LNCaP clone FGC (cell line): ENCODE results near the gene CPA4.

Source experiments
- DNase-seq: peaks from one replicate; pipeline ENCODE4 v3.0.0-alpha.2; 2011; ENCODE audit warnings: low read depth
- H3K4me3 ChIP-seq: 2 replicates; pipeline ENCODE4 v1.5.1; 2011; ENCODE audit warnings: mild to moderate bottlenecking, low read depth, low read length, control low read depth
- TF ChIP-seq, protein P1 (sequence below): IDR thresholded peaks from 2 replicates; pipeline ENCODE4 v1.5.1; 2012; ENCODE audit warnings: mild to moderate bottlenecking; ENCODE audit not compliant: control insufficient read depth, insufficient read depth; ENCODE audit errors: extremely low read depth

The CPA4 gene

DNA sequence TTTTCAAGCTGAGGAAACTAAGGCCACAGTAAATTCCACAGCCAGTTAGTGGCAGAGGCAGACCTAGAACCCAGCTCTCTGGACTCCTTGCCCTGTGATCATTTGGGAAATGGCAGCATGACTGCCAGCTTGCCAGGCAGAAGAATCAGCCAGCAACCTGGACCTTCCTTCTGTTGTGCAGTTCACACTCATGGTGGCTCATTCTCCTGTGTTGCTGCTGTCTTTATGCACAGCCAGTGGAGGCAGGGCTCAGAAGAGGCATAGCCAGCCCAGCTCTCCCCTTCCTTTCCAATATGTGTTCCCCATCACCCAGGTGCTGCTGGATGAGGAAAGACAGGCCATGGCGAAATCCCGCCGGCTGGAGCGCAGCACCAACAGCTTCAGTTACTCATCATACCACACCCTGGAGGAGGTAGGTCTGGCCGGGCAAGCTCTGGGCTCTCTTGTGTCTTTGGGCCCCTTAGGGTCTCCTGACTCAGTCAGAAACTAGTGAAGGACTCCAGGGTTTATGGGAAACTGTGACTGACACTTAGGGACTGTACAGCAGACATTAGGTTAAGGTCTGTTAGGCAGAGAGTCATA, 66.4 kb downstream of the CPA4 start:
- no peak overlapping the region for H3K4me3 ChIP-seq
- TF ChIP-seq, protein P1, sequence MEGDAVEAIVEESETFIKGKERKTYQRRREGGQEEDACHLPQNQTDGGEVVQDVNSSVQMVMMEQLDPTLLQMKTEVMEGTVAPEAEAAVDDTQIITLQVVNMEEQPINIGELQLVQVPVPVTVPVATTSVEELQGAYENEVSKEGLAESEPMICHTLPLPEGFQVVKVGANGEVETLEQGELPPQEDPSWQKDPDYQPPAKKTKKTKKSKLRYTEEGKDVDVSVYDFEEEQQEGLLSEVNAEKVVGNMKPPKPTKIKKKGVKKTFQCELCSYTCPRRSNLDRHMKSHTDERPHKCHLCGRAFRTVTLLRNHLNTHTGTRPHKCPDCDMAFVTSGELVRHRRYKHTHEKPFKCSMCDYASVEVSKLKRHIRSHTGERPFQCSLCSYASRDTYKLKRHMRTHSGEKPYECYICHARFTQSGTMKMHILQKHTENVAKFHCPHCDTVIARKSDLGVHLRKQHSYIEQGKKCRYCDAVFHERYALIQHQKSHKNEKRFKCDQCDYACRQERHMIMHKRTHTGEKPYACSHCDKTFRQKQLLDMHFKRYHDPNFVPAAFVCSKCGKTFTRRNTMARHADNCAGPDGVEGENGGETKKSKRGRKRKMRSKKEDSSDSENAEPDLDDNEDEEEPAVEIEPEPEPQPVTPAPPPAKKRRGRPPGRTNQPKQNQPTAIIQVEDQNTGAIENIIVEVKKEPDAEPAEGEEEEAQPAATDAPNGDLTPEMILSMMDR, result no peak
- DNase-seq, result no peak

DNA sequence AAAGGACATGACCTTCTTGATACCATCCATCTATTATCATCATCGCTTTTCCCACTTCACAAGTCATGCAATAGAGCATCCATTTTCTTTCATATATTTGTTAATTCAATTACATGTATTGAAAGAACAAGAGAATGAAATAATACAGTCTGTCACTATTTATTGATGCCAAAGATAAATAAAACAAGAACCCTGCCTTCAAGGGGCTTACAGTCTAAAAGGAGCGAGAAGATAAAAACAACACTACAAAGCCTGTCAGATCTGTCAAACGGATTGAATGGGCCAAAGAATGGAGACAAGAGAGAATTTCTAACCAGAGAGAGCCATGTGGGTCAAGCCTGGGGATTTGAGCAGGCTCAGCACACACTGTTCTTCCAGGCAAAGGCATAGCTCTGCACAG, 67.6 kb downstream of the CPA4 start:
- TF ChIP-seq, protein P1, result no peak
- no peak for DNase-seq
- H3K4me3 ChIP-seq, result no peak overlapping the region

GRCh38 chr7:130361681-130362080, 68.7 kb downstream of the CPA4 start:
- H3K4me3 ChIP-seq, result no peak overlapping the region
- TF ChIP-seq, protein P1, result no peak
- DNase-seq, result no peak

- TF ChIP-seq, protein P1, result no peak
- no peak overlapping the region for H3K4me3 ChIP-seq
- no peak for DNase-seq
These were observed 69.4 kb downstream of the CPA4 start for GRCh38 chr7:130362251-130362816.

DNA sequence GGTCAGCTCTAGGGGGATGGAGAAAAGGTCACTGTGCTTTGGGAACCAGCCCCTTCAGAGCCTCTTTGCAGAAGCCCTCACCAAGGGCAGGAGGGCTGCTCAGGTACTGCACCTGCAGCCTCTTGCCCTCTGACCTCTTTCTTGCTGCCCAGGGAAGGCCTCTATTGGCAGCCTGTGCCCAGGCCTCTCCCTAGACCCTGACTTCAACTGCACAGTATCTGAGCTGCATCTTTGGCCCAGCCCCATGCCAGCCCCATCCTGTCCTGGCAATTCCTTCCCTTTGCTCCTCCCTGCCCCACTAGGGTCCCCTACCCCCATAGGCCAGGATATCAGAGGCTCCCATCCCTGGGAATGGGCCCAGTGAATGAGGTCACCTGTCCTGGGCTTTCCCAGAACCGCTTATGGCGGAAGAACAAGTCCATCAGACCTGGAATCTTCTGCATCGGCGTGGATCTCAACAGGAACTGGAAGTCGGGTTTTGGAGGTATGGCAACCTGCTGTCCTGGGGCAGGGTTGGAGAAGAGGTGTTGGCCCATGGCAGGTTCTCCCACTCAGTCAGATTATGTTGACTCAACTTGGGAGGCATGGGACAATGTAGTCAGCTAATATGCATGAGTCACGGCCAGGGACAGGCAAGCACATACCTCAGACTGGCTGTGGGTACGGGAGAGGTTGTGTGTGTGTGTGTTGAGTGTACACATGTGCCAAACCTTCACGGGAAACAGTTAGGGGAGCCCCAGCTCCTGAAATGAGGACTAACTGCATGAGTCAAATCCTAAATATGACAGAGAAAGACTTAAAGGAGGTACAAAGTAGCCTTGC, 70.3 kb downstream of the CPA4 start:
- DNase-seq, result no peak
- H3K4me3 ChIP-seq, result no peak overlapping the region
- TF ChIP-seq, protein P1, result no peak

GRCh38 chr7:130364451-130364850, 71.5 kb downstream of the CPA4 start:
- no peak for DNase-seq
- TF ChIP-seq, protein P1, result no peak
- H3K4me3 ChIP-seq, result no peak overlapping the region
